NCI-H2081 treated with DMSO at 0.1 percent for 48 hours (cell line): ENCODE measurements around the gene CHTF8.
"Not testable (repeated sequence)": the region's sequence is repeated elsewhere in the genome, so short reads cannot be mapped to it uniquely, and the experiment has no call there.

Experiments
- DNase-seq: peaks from one replicate; lab custom pipeline; 2025; lab: John Stamatoyannopoulos, UW

CHTF8 gene, protein sequence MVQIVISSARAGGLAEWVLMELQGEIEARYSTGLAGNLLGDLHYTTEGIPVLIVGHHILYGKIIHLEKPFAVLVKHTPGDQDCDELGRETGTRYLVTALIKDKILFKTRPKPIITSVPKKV

DNA sequence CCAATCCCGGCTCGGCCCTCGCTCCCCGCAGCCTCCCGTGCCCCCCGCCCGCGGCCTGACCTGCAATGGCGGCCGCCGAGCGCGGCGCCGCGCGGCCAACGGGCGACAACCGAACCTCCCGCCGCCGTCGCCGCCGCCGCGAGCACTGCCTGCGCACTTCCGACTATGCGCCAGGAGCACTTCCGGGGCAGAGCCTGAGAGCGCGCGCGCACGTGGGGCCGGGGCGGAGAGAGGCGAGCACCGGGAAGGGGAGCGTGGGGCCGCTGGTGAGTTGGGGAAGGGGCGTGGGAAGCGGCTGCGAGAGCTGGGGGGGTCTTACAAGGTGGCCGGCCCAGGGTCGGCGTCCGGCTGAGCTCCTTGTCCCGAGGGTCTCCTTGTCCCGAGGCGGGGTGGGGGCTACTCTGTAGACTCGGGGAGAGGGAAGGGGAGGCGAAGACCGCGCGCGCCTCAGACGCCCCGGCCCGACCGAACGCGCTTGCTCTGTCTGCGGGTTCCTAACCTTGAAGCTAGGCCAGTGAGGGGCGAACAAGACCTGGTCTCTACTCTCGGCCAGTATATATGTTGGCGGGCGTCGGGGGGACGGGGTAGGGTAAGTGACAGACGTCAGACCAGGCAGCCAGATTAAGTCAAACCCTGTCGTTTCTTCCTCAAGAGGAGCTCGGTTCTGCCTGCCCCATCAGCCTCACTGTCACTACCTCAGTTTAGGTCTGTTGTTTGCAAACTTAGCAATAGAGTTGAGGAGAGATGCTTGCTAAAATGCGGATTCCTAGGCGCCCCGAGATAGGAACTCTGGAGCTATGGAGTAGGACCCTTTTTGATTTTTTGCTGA lies at the start of gene CHTF8, which contains the start of gene UTP4:
TSS of gene CHTF8 (minus strand) at position 165 of the 829 bp plus-strand sequence. CDS start 11,130 bp downstream, outside the sequence.
TSS of gene UTP4 (plus strand) at position 226 of the 829 bp plus-strand sequence. CDS start 811 bp downstream, outside the sequence.
- DNase-seq = no peak

GRCh38 chr16:69180011-69180338 lies 47.6 kb upstream of the CHTF8 start:
- DNase-seq = no peak

DNA sequence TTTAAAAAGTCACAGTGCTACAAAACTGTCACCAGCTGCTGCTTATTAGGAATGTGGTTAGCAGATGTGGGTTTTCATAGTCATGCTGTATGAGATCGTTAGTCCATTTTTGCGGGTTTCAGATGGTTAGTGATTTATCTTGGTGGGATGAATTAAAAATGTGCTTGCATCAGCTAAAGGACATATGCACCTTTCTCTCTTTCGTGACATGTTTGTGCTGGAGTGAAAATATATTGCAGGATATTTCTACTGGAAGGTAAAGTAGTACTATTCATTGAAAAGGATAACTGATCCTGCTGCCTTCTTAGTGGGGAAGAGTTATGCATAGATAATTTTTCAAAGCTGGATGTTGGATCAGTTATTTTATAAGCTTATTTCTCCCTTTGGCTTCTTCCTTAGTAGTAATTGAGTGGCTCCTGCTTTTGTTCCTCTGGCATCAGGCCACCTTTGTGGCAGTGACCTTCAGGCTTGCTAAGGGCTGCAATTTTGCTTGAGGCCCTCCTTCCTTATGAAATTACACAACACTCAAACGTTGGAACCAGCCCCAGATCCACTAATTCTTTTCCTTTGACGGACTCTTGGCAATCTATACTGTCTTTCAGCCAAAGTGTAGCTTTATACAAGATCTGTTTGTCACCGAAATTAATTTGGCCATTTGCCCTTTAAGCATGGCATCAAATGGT lies 47.1 kb upstream of the CHTF8 start:
- no peak for DNase-seq

GRCh38 chr16:69176033-69176800 lies 43.8 kb upstream of the CHTF8 start:
- DNase-seq = no peak

GRCh38 chr16:69171325-69172084 lies 39.1 kb upstream of the CHTF8 start:
- DNase-seq = no peak

- DNase-seq = no peak
Observed at GRCh38 chr16:69169607-69170352, 37.4 kb upstream of the CHTF8 start.

DNA sequence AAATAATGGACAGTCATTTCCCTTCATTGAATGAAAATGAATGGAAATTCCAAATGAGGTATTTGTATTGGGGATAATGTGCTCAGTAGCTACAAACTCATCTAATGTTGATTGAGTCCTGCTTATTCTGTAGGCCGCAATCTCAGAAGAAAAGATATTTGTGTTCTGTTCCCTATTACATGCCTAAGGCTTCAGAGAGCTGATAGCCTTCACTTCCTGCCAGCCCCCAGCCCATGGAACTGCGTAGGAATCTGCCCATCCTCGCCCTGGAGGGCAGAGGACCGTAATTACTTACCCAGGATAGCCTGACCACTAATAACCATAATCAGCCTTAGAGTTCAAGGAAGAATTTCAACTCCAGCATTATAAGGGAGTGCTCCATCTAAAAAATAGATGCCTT lies 36.7 kb upstream of the CHTF8 start:
- no peak for DNase-seq

- DNase-seq = no peak
Observed at GRCh38 chr16:69166946-69167930, 34.9 kb upstream of the CHTF8 start.

DNA sequence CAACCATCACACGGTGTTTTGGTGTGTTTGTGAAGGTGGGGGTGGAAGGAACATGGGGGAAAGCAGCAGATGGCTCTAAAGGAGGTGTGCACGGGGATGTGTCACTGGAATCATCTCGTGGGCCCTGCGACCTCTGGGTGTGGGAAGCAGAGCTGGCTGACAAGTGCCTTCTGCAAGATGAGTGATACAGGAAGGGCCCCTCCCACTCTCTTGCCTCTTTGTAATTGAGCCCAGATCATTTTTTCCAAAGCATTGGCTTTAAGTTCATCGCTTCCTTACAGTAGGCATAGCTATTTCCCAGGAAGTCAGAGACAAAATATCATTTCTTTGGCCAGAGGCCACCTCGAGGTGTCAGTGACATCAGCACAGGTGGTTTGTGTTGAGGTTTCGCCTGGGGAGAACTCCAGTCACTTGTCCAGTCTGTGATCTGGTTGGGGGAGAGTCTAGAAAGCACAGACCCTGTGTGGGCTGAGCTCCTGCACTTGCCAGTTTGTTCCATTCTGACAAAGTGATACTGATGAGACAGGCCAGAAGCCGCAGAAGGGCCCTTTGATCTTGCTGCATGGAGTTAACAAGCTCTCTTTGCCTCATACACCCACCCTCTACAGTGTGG lies 33.9 kb upstream of the CHTF8 start:
- DNase-seq = no peak

DNA sequence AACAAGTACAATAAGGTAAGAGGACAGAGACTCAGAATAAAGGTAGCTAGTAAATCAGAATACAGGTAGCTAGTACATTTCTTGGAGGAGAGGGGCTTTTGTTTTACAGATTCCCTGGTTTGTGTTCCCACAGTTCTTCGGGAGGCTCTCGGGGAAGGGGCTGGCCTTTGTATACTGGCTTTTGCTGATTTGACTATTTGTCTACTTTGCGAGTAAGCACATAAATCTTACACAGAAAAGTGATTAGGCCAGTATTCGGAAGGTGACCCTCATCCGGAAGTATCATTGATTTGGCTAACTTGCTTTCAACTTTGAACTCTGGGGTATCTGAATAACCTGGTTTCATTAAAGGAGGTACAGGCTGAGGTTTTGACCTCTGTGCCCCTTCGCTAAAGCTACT lies 33.2 kb upstream of the CHTF8 start:
- no peak for DNase-seq

DNA sequence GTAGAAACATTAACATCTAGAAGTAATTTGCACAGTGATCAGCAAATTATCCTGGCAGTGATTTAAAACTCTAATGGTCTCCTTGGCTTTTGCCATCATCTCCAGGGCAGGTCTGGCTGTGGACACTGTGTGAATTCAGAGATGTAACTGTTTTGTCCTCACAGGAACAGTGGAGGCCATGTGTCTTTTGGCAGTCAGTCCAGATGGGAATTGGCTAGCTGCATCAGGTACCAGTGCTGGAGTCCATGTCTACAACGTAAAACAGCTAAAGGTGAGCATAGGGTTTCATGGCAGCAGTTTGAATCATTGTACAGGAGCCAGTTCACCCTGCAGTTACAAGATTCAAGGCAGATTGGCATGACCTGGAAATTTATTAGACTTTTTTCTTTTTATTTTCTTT lies 27.8 kb upstream of the CHTF8 start:
- no peak for DNase-seq

DNA sequence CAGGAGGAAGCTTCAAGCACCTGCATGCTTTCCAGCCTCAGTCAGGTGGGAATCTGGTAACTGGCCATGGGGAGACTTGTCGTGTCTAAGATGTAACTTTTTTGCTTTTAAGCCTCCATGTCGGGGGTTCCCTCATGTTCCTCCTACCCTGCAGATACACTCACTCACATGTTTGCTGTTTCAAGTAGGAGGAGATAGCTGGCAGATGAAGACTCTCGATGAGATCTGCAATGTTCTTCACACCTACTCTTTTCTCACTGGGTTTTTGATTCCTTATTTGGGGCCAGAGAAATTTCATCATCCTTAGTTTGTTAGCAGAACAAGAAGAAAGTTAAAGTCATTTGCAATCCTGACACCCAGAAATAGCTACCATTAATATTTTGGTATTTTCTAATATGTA lies 24.8 kb upstream of the CHTF8 start:
- DNase-seq = no peak

- DNase-seq = no peak
Observed at GRCh38 chr16:69150146-69150865, 17.9 kb upstream of the CHTF8 start.

DNA sequence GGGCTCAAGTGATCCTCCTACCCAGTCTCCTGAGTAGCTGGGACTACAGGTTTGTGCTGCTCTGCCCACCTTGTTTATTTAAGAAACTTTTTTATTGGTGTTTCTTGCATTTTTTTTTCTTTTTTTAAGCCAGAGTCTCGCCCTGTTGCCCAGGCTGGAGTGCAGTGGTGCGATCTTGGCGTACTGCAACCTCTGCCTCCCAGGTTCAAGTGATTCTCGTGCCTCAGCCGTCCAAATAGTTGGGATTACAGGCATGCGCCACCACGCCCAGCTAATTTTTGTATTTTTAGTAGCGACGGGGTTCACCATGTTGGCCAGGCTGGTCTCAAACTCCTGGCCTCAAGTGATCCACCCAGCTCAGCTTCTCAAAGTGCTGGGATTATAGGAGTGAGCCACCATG lies 17.2 kb upstream of the CHTF8 start:
- DNase-seq = not testable (repeated sequence)

DNA sequence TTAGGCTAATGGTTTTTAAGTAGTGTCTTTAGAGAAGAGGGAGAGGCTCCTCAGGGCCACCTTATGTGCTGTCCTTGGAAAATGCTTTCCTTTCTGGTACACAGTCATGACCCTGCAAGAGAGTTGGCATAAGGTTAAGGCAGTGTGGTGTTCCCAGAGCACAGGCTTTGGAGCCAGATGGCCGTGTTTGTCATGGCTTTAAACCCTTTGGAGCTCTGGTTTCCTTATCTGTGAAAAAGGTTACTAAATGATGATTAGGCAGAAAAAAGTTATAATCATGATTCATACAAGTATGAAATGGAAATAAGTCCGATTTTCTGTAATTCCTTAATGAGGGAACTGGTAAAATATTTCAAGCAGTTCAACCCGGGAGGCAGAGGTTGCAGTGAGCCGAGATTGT lies 13.3 kb upstream of the CHTF8 start:
- DNase-seq = no peak

DNA sequence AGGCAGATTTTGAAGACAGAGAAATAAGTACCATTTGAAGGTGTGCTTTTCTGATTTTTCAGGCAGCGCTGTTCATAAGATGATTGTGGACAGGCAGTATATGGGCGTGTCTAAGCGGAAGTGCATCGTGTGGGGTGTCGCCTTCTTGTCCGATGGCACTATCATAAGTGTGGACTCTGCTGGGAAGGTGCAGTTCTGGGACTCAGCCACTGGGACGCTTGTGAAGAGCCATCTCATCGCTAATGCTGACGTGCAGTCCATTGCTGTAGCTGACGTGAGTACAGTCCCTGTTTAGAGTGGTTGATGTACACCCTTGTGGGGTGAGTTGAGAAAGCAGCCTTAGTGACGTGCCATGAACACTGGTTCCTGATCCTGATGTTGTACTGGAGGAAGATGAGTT lies 10.7 kb upstream of the CHTF8 start:
- DNase-seq = no peak

GRCh38 chr16:69141936-69142335 lies 9.5 kb upstream of the CHTF8 start:
- no peak for DNase-seq

DNA sequence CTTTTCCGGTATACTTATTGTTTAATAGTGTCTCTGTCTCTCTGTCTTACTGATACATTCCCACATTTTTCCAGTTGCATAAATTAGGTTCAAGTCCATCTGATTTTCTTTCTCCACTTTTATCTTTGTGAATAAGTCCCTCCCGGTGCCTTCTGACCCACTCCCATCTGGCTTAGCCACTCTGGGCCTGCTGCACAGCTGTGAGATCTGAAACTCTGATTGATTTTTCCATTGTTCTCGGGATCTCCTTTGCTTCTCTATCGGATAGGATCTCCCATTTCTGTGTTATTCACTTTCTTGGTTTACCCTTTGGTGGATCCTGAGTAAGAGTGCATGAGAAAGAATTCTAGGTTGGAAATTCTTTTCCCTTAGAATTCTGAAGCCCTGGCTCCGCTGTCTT lies 8.6 kb upstream of the CHTF8 start:
- DNase-seq = no peak

GRCh38 chr16:69139464-69139863 lies 7.1 kb upstream of the CHTF8 start:
- DNase-seq = not testable (repeated sequence)
